ENCODE measurements around the gene KDM4B. TPM values are rescaled to one million over a fixed set of nuclear protein-coding genes. Genes with fewer than 3 reads are reported as not detected.

Gene KDM4B
- total RNA-seq, 4 donors from 2014 or later: 29.2 to 43.8 (median 38.7) TPM

DNA sequence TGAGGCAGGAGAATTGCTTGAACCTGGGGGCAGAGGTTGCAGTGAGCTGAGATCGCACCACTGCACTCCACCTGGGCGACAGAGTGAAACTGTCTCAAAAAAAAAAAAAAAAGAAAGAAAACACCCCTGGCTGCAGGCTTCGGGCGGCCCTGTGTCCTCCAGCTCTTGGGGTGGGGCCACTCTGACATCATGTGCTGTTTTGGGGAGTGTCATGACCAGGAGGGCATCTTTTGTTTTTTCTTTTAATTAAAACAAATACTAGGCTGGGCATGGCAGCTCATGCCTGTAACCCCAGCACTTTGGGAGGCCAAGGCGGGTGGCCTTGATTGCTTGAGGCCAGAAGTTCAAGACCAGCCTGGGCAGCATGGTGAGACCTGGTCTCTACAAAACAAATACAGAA lies 52.1 kb downstream of the KDM4B start:
- TF ChIP-seq EP300 (IDR thresholded peaks at IDR 0.05): no peak
- TF ChIP-seq, protein P1, sequence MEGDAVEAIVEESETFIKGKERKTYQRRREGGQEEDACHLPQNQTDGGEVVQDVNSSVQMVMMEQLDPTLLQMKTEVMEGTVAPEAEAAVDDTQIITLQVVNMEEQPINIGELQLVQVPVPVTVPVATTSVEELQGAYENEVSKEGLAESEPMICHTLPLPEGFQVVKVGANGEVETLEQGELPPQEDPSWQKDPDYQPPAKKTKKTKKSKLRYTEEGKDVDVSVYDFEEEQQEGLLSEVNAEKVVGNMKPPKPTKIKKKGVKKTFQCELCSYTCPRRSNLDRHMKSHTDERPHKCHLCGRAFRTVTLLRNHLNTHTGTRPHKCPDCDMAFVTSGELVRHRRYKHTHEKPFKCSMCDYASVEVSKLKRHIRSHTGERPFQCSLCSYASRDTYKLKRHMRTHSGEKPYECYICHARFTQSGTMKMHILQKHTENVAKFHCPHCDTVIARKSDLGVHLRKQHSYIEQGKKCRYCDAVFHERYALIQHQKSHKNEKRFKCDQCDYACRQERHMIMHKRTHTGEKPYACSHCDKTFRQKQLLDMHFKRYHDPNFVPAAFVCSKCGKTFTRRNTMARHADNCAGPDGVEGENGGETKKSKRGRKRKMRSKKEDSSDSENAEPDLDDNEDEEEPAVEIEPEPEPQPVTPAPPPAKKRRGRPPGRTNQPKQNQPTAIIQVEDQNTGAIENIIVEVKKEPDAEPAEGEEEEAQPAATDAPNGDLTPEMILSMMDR (IDR thresholded peaks at IDR 0.05): no peak
- TF ChIP-seq POLR2AphosphoS5 (IDR thresholded peaks at IDR 0.05): no peak
- TF ChIP-seq POLR2A (IDR thresholded peaks at IDR 0.05): no peak
- Histone ChIP-seq H3K27ac (no peak overlapping the region), H3K36me3 (peaks cover 0 to 36% of the 10 kb centered on the region in 2 donors), H3K9me3 (no peaks in the 10 kb centered on the region), H3K27me3 (no peaks in the 10 kb centered on the region), H3K4me1 (peaks cover 0 to 61% (median 11%) of the 10 kb centered on the region in 3 donors), H3K4me3 (no peak overlapping the region)
- ATAC-seq: no peak
- WGBS, 2 donors (ENCODE audit: low coverage in 1 of 2): 90% methylated on average over 5 of the region's 5 CpGs; no CpG with 5 or more reads in 1 of the 2 donors

DNA sequence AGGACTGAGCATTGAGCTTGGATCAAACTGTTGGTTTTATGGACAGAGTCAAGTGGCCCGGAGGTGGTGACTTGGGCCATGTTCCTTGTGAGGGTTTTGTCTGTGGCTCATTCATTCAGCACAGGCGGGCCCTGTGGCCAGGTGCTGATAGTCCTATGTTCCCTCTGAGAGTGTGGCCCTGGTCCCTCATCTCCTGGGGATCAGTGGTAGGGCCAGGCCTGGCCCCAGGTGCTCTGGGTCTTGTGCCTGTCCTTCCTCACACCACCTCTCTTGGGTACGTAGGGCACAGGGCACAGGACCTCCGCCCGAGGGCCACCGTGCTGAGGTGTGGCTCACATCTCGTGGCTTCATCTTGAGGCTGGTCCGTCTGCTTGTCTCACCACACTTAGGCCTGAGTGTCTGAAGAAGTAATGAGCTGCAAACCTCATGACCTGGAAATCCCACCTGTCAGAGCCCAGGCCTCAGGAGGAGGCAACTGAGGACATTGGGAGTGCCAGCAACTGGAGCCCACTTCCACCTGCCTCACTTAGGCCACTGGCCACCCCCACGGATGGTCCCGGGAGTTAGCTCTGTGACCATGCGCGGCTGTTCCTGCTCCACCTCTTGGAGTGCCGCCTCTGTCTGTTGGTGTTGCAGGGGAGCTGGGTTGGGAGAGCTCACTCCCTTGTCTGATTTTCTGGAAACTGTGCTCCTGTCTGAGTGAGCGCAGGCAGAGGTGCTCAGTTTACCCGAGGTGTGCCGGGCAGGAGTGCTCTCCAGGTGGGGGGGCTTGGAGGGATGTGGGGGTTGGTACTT lies 53.4 kb downstream of the KDM4B start:
- H3K27ac ChIP-seq: peak overlapping the region in 1 of 4 donors; percentile 68
- H3K4me1 ChIP-seq: peaks cover 0 to 73% (median 20%) of the 10 kb centered on the region in 3 donors
- no peaks in the 10 kb centered on the region for H3K27me3 ChIP-seq
- ATAC-seq: no peak
- H3K9me3 ChIP-seq: no peaks in the 10 kb centered on the region
- TF ChIP-seq POLR2AphosphoS5 (IDR thresholded peaks at IDR 0.05) (no peak), POLR2A (IDR thresholded peaks at IDR 0.05) (no peak), EP300 (IDR thresholded peaks at IDR 0.05) (no peak)
- TF ChIP-seq, protein P1 (IDR thresholded peaks at IDR 0.05): no peak
- H3K36me3 ChIP-seq: peaks cover 0 to 23% of the 10 kb centered on the region in 2 donors
- no peak overlapping the region for H3K4me3 ChIP-seq
- 100% methylated on average over 2 of the region's 16 CpGs; no CpG with 5 or more reads in 1 of the 2 donors for WGBS, 2 donors (ENCODE audit: low coverage in 1 of 2)

DNA sequence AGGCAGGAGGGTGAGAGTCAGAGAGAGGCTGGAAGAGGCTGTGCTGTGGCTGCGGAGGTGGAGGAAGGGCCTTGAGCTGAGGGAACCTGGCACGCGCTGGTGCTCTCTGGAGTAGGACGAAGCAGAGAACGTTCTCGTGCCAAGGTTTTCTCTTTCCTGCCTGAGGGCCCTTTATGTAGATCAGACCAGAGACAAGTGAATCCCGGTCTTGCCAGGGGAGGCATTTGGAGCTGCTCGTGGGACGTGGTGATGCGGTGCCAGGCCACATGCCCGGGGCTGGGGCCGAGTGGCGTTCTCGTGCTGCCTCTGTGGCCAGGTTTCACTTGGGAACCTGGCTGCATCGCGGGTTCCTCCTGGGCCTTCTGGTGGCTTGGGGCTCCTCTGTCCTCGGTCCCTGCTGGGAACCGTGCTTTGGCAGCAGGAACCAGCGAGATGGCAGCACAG lies 54.2 kb downstream of the KDM4B start:
- Histone ChIP-seq H3K9me3 (no peaks in the 10 kb centered on the region), H3K36me3 (peaks cover 0 to 14% of the 10 kb centered on the region in 2 donors), H3K27me3 (no peaks in the 10 kb centered on the region), H3K27ac (peak overlapping the region in 3 of 4 donors; percentile 50 to 71 (median 68)), H3K4me3 (no peak overlapping the region), H3K4me1 (peaks cover 0 to 77% (median 20%) of the 10 kb centered on the region in 3 donors)
- WGBS, 2 donors (ENCODE audit: low coverage in 1 of 2): 60% methylated on average over 1 of the region's 19 CpGs; no CpG with 5 or more reads in 1 of the 2 donors
- ATAC-seq: peak; percentile 41
- TF ChIP-seq EP300 (IDR thresholded peaks at IDR 0.05) (no peak), POLR2A (IDR thresholded peaks at IDR 0.05) (no peak)
- TF ChIP-seq, protein P1 (IDR thresholded peaks at IDR 0.05): no peak

DNA sequence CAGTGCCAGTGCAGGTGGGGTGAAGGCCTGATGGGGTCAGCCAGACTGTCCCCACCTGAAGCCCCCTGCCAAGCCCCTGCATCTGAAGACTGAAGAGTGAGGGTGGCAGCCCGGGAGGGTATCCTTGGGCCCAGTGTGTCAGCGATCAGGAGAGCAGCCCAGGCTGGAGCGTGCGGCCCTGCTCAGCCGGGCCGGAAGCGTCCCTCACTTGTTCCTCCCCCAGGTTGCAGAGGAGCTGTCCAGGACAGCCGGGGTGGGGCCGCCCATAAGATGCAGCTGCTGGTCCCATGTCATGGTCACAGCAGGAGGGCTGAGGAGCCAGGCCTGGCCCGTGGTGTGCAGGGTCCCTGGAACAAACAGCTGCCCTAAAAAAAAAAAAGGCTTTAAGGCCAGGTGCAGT lies 55.4 kb downstream of the KDM4B start:
- ATAC-seq: peak; percentile 63
- Histone ChIP-seq H3K9me3 (no peaks in the 10 kb centered on the region), H3K27me3 (no peaks in the 10 kb centered on the region), H3K4me3 (no peak overlapping the region), H3K36me3 (peaks cover 0 to 6% of the 10 kb centered on the region in 2 donors), H3K27ac (peak overlapping the region in 2 of 4 donors; percentile 43 to 58), H3K4me1 (peaks cover 0 to 83% (median 20%) of the 10 kb centered on the region in 3 donors)
- no CpG with 5 or more reads among the region's 10 CpGs for WGBS, 2 donors (ENCODE audit: low coverage in 1 of 2)
- no peak for TF ChIP-seq POLR2AphosphoS5 (IDR thresholded peaks at IDR 0.05)
- TF ChIP-seq, protein P1 (IDR thresholded peaks at IDR 0.05): no peak
- no peak for TF ChIP-seq EP300 (IDR thresholded peaks at IDR 0.05)
- no peak for TF ChIP-seq POLR2A (IDR thresholded peaks at IDR 0.05)

All from gastroesophageal sphincter (tissue), 4 donors.